Measurements from ENCODE around the gene TAS2R3. TPM values are rescaled to one million over a fixed set of nuclear protein-coding genes. Genes with fewer than 3 reads are reported as not detected.

Gene TAS2R3
- total RNA-seq, 1 donor from 2014 or later: 0.41 TPM

DNA sequence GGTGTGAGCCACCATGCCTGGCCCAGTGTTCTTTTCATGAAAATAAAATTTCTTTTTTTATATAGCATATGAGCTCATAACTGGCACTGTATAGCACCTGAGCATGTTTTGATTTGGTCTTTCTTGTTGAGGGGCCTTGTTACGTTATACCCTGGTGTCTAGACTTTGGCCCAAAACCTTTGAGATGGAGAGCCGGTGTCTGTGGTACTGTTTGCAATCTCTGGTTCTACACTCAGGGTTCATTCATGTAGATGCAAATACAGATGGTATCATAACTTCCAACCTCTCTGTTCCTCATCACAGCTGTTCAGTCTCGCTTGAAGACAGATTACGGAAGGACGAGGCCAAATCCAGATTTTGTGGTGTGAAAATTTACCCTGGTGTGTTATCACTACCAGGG, 26.0 kb downstream of the TAS2R3 start, which contains the start of gene TAS2R5:
TSS of gene TAS2R5 (plus strand) at position 301 of the 400 bp plus-strand sequence. CDS start 145 bp downstream, outside the sequence.
- H3K36me3 ChIP-seq: peaks cover 22% of the 10 kb centered on the region
- H3K27me3 ChIP-seq (ENCODE audit: low read depth): no peaks in the 10 kb centered on the region
- H3K4me1 ChIP-seq: peaks cover 9% of the 10 kb centered on the region
- H3K27ac ChIP-seq (replicated peaks): no peak within 1 kb of the TSS
- TF ChIP-seq, protein P1, sequence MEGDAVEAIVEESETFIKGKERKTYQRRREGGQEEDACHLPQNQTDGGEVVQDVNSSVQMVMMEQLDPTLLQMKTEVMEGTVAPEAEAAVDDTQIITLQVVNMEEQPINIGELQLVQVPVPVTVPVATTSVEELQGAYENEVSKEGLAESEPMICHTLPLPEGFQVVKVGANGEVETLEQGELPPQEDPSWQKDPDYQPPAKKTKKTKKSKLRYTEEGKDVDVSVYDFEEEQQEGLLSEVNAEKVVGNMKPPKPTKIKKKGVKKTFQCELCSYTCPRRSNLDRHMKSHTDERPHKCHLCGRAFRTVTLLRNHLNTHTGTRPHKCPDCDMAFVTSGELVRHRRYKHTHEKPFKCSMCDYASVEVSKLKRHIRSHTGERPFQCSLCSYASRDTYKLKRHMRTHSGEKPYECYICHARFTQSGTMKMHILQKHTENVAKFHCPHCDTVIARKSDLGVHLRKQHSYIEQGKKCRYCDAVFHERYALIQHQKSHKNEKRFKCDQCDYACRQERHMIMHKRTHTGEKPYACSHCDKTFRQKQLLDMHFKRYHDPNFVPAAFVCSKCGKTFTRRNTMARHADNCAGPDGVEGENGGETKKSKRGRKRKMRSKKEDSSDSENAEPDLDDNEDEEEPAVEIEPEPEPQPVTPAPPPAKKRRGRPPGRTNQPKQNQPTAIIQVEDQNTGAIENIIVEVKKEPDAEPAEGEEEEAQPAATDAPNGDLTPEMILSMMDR (IDR thresholded peaks at IDR 0.05; ENCODE audit: borderline replicate concordance): no peak
- DNase-seq: no peak
- intact Hi-C loops (cut with micrococcal nuclease): no loop called here
- no peaks in the 10 kb centered on the region for H3K9me3 ChIP-seq (replicated peaks)
- no peak within 1 kb of the TSS for H3K4me3 ChIP-seq

DNA sequence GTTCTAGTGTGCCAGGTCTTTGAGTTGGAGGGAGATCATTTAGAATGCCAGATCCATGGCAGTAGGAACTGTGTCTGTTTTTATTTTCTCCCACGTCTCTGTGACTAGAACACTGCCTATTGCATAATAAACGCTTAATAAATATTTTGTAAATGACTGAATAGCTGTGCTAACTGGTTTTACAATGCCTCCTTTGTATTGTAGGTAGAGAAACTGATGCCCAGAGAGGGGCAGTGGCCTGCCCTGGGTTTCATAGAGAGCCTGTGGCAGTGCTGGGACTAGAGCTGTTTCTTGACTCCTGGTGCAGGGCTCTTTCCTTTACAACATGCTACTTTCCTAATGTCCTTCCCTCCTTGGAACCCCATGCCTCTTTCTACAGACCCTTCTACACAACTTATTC, 28.6 kb downstream of the TAS2R3 start:
- Histone ChIP-seq H3K36me3 (peaks cover 22% of the 10 kb centered on the region), H3K27ac (replicated peaks) (no peak overlapping the region), H3K27me3 (ENCODE audit: low read depth) (no peaks in the 10 kb centered on the region), H3K4me1 (peaks cover 13% of the 10 kb centered on the region), H3K9me3 (replicated peaks) (no peaks in the 10 kb centered on the region), H3K4me3 (no peak overlapping the region)
- no peak for DNase-seq
- TF ChIP-seq, protein P1 (IDR thresholded peaks at IDR 0.05; ENCODE audit: borderline replicate concordance): no peak
- intact Hi-C loops (cut with micrococcal nuclease): no loop called here

Other genes starting within 250 kb of the TAS2R3 start
- 37.8 TPM for gene AGK, start 212.7 kb upstream of the TAS2R3 start, total RNA-seq
- gene DENND11, start 61.9 kb upstream of the TAS2R3 start, total RNA-seq: 8.5 TPM
- not detected for gene WEE2, start 55.7 kb upstream of the TAS2R3 start, total RNA-seq
- 83.8 TPM for gene SSBP1, start 25.7 kb upstream of the TAS2R3 start, total RNA-seq
- gene TAS2R4, start 12.6 kb downstream of the TAS2R3 start, total RNA-seq: 0.25 TPM
- 0.47 TPM for gene TAS2R5, start 26.1 kb downstream of the TAS2R3 start, total RNA-seq
- gene PRSS37, start 77.4 kb downstream of the TAS2R3 start, total RNA-seq: not detected
- gene OR9A4, start 152.3 kb downstream of the TAS2R3 start, total RNA-seq: not detected
- 0.47 TPM for gene CLEC5A, start 182.9 kb downstream of the TAS2R3 start, total RNA-seq
- not detected for gene TAS2R38, start 209.7 kb downstream of the TAS2R3 start, total RNA-seq
- gene MGAM, start 231.8 kb downstream of the TAS2R3 start, total RNA-seq: 0.82 TPM